K562 (cell line): Measurements from ENCODE around the gene SKIL. TPM values are rescaled to one million over a fixed set of nuclear protein-coding genes. Genes with fewer than 3 reads are reported as not detected.
A peak's percentile ranks its signal among the peaks of the same experiment; 100 is the strongest.

Source experiments
- BRD4 ChIP-seq: fragments of 200-600 bp; sonication (generic); IDR thresholded peaks from 2 replicates; pipeline ENCODE4 v1.6.1; 2017; ENCODE audit warnings: inconsistent platforms
- CBFA2T2 ChIP-seq: fragments of 450-650 bp; conservative IDR thresholded peaks from 2 replicates; pipeline ENCODE4 v1.6.1; 2017; ENCODE audit warnings: mild to moderate bottlenecking
- CBFA2T3 ChIP-seq: fragments of 450-650 bp; IDR thresholded peaks from 2 replicates; pipeline ENCODE4 v1.6.1; 2017
- EGR1 ChIP-seq: fragments of 450-650 bp; conservative IDR thresholded peaks from 2 replicates; pipeline ENCODE4 v1.6.1; 2017; ENCODE audit warnings: mild to moderate bottlenecking
- GTF2E2 ChIP-seq: fragments of 200-800 bp; sonication (Bioruptor generic); IDR thresholded peaks from 2 replicates; pipeline ENCODE4 v1.6.1; 2016; ENCODE audit warnings: missing genetic modification characterization, missing compliant biosample characterization
- KDM4B ChIP-seq, 2 experiments: fragments of 450-650 bp in 1 of 2; sonication (generic) in 1 of 2; IDR thresholded peaks; 2 replicates each; pipeline ENCODE4 v1.6.1; 2016 to 2017; ENCODE audit warnings: borderline replicate concordance in 2 of 2, antibody characterized with exemption in 1 of 2, low read depth in 1 of 2, mild to moderate bottlenecking in 1 of 2
- LCOR ChIP-seq: sonication (generic); formaldehyde crosslinking; IDR thresholded peaks from 2 replicates; pipeline ENCODE4 v1.8.0; 2022; ENCODE audit warnings: mild to moderate bottlenecking, missing genetic modification reagents
- POLR2AphosphoS5 ChIP-seq: IDR thresholded peaks from 2 replicates; pipeline ENCODE4 v1.6.1; 2011; ENCODE audit warnings: mild to moderate bottlenecking, low read depth, low read length, moderate library complexity; ENCODE audit not compliant: control insufficient read depth, insufficient read depth
- RBBP5 ChIP-seq: fragments of 200-600 bp; sonication (generic); IDR thresholded peaks from 2 replicates; pipeline ENCODE4 v1.6.1; 2012; ENCODE audit warnings: borderline replicate concordance, mild to moderate bottlenecking, low read length, control low read depth, inconsistent platforms; ENCODE audit not compliant: insufficient read depth, poor library complexity, severe bottlenecking
- REST ChIP-seq, 2 experiments: fragments of 450-650 bp; formaldehyde crosslinking in 1 of 2; IDR thresholded peaks; 2 replicates each; pipeline versions ENCODE4 v1.4.0 to v1.6.1; 2014 to 2020; ENCODE audit warnings: mild to moderate bottlenecking in 2 of 2, borderline replicate concordance in 1 of 2, low read depth in 1 of 2
- SAFB2 ChIP-seq: fragments of 200-400 bp; formaldehyde crosslinking; IDR thresholded peaks from 2 replicates; pipeline ENCODE4 v1.6.1; 2018; ENCODE audit warnings: borderline replicate concordance, low read length, low read depth, moderate library complexity; ENCODE audit not compliant: severe bottlenecking
- SMARCA4 ChIP-seq: fragments of 450-650 bp; IDR thresholded peaks from 2 replicates; pipeline ENCODE4 v1.6.1; 2016
- SP1 ChIP-seq: sonication (generic); formaldehyde crosslinking; IDR thresholded peaks from 2 replicates; pipeline ENCODE4 v1.8.1; 2022; ENCODE audit warnings: mild to moderate bottlenecking, missing genetic modification reagents
- STAT5A ChIP-seq: IDR thresholded peaks from 2 replicates; pipeline ENCODE4 v1.6.1; 2012; ENCODE audit warnings: low read length, inconsistent platforms, borderline replicate concordance
- THRA ChIP-seq: fragments of 450-650 bp; IDR thresholded peaks from 2 replicates; pipeline ENCODE4 v1.6.1; 2017; ENCODE audit warnings: mild to moderate bottlenecking, moderate library complexity
- ZNF717 ChIP-seq: fragments of 250-450 bp; sonication (Bioruptor Pico); IDR thresholded peaks from 2 replicates; pipeline ENCODE4 v1.5.0; 2021
- ZNF766 ChIP-seq: fragments of 200-800 bp; sonication (Bioruptor generic); conservative IDR thresholded peaks from 2 replicates; pipeline ENCODE4 v1.6.1; 2016; ENCODE audit warnings: missing genetic modification characterization, missing compliant biosample characterization
- polyA plus RNA-seq, 8 experiments: library from polyadenylated mRNA; depleted of rRNA in 4 of 8; stranded (reverse) in 5 of 8; unstranded in 3 of 8; fragments of >200 nt; fragmentation: Nextera tagmentation in 2 of 8; fragmentation: Illumina TruSeq in 1 of 8; extraction: Ambion mirVana in 2 of 8; extraction: Trizol in 1 of 8; gene quantifications; 2 replicates each; pipeline versions ENCODE4 v1.2.1 to v1.2.3, GENCODE V29; 2011 to 2014; ENCODE audit warnings: inconsistent platforms in 1 of 8, missing spikeins in 1 of 8
- total RNA-seq, 7 experiments: library from RNA; depleted of rRNA in 6 of 7; stranded (reverse); fragments of >200 nt in 6 of 7; fragmentation: Illumina TruSeq in 2 of 7; extraction: Trizol in 2 of 7; gene quantifications; 2 replicates each; pipeline versions ENCODE4 v1.2.1 to v1.2.3, GENCODE V29; 2011 to 2021; ENCODE audit warnings: low replicate concordance in 1 of 7

The SKIL gene
- total and polyA plus RNA-seq, 9 of the 15 experiments (the other 6 are each of a cell fraction or from before 2014, with no cell fraction given): 4.3 to 19.1 (median 9.7) TPM

- peak; percentile 19; the same call in 1 of the 2 replicates for TF ChIP-seq REST (IDR thresholded peaks at IDR 0.05; ENCODE audit: borderline replicate concordance)
- TF ChIP-seq REST (CRISPR knock-in tag; IDR thresholded peaks at IDR 0.05; ENCODE audit: low read depth): no peak
- 0 out of 2 replicates have a peak, but pooled peaks have one; percentile 21 for TF ChIP-seq LCOR (CRISPR knock-in tag)
- TF ChIP-seq POLR2AphosphoS5: peak; percentile 48
- TF ChIP-seq ZNF766 (CRISPR knock-in tag): no peak
- TF ChIP-seq EGR1: peak; percentile 98
- no peak for TF ChIP-seq ZNF717 (CRISPR knock-in tag)
- TF ChIP-seq THRA: peak; percentile 89
- peak; percentile 2; the same call in 1 of the 2 replicates for TF ChIP-seq CBFA2T3
- no peak for TF ChIP-seq SAFB2
- TF ChIP-seq GTF2E2 (tag): 0 out of 2 replicates have a peak, but pooled peaks have one; percentile 36
- TF ChIP-seq STAT5A: peak; percentile 30; the same call in 1 of the 2 replicates
- peak; percentile 67; the same call in 1 of the 2 replicates for TF ChIP-seq BRD4
- TF ChIP-seq SP1 (CRISPR knock-in tag): peak; percentile 59
- peak in 1 of 2 experiments; percentile 89; a peak in 2 of 4 replicates for TF ChIP-seq KDM4B (IDR thresholded peaks at IDR 0.05; ENCODE audit: borderline replicate concordance in 2 of 2, low read depth in 1 of 2)
- TF ChIP-seq CBFA2T2: no peak
- TF ChIP-seq RBBP5: no peak
- TF ChIP-seq SMARCA4: peak; percentile 48; the same call in 1 of the 2 replicates
Observed at GRCh38 chr3:170358042-170359010, 811 bp downstream of the SKIL start (continued).
